WTC11 (cell line): ENCODE data around the gene MTHFD1L. TPM values are rescaled to one million over a fixed set of nuclear protein-coding genes. Genes with fewer than 3 reads are reported as not detected.

Experiments used
- ATAC-seq: fragments of 200-7000 bp; cut with Tn5 transposase; 2 replicates; pipeline ENCODE4 v1.10.0; 2021; ENCODE audit warnings: mild to moderate bottlenecking, moderate library complexity
- CTCF ChIA-PET: fragments of 300-600 bp; sonication (Branson Sonifier 250); formaldehyde crosslinking; loops from one replicate; lab custom pipeline; 2021; ENCODE audit warnings: antibody characterized with exemption; lab: Charles Lee
- POLR2A ChIA-PET: fragments of 350-600 bp; sonication (Branson Sonifier 250); formaldehyde crosslinking; loops from one replicate; lab custom pipeline; 2021; ENCODE audit warnings: antibody characterized with exemption; lab: Charles Lee
- DNase-seq: peaks from one replicate; pipeline ENCODE4 v3.0.0; 2021; ENCODE audit warnings: low spot score
- H3K27ac Mint-ChIP-seq: 2 replicates; pipeline ENCODE4 v1.8.0; 2021; ENCODE audit warnings: mixed read lengths
- H3K27me3 Mint-ChIP-seq: 2 replicates; pipeline ENCODE4 v1.8.0; 2021; ENCODE audit warnings: low read depth, mild to moderate bottlenecking, moderate library complexity, mixed read lengths
- H3K36me3 Mint-ChIP-seq: 2 replicates; pipeline ENCODE4 v1.8.0; 2021; ENCODE audit warnings: mixed read lengths
- H3K4me1 Mint-ChIP-seq: 2 replicates; pipeline ENCODE4 v1.8.0; 2022; ENCODE audit warnings: mixed read lengths
- H3K4me3 Mint-ChIP-seq: 2 replicates; pipeline ENCODE4 v1.8.0; 2021; ENCODE audit warnings: mild to moderate bottlenecking, moderate library complexity, mixed read lengths
- H3K9me3 Mint-ChIP-seq: 2 replicates; pipeline ENCODE4 v1.8.0; 2021; ENCODE audit warnings: mixed read lengths
- ATF1 ChIP-seq: sonication (generic); formaldehyde crosslinking; IDR thresholded peaks from 2 replicates; pipeline ENCODE4 v1.8.1; 2023; ENCODE audit warnings: mild to moderate bottlenecking, moderate library complexity, missing genetic modification reagents
- EMX1 ChIP-seq: fragments of 250-450 bp; sonication (Bioruptor Pico); IDR thresholded peaks from 2 replicates; pipeline ENCODE4 v1.8.0; 2021; ENCODE audit warnings: mild to moderate bottlenecking
- ESRRA ChIP-seq: sonication (generic); formaldehyde crosslinking; IDR thresholded peaks from 2 replicates; pipeline ENCODE4 v1.8.1; 2022; ENCODE audit warnings: mild to moderate bottlenecking, missing genetic modification reagents, borderline replicate concordance
- FOXP1 ChIP-seq: sonication (generic); formaldehyde crosslinking; IDR thresholded peaks from 2 replicates; pipeline ENCODE4 v1.8.0; 2022; ENCODE audit warnings: missing genetic modification reagents, mild to moderate bottlenecking, moderate library complexity, borderline replicate concordance
- GABPB1 ChIP-seq: sonication (generic); formaldehyde crosslinking; IDR thresholded peaks from 2 replicates; pipeline ENCODE4 v1.8.1; 2023; ENCODE audit warnings: mild to moderate bottlenecking, missing genetic modification reagents
- HMGA2 ChIP-seq: fragments of 250-450 bp; sonication (Bioruptor Pico); IDR thresholded peaks from 2 replicates; pipeline ENCODE4 v1.4.0; 2021; ENCODE audit warnings: mild to moderate bottlenecking, moderate library complexity
- JAZF1 ChIP-seq: fragments of 250-450 bp; sonication (Bioruptor Pico); IDR thresholded peaks from 2 replicates; pipeline ENCODE4 v1.9.0; 2021; ENCODE audit warnings: moderate library complexity, mild to moderate bottlenecking, inconsistent platforms
- SP1 ChIP-seq: sonication (generic); formaldehyde crosslinking; conservative IDR thresholded peaks from 2 replicates; pipeline ENCODE4 v1.8.1; 2022; ENCODE audit warnings: missing genetic modification reagents
- TEAD1 ChIP-seq: sonication (generic); formaldehyde crosslinking; IDR thresholded peaks from 2 replicates; pipeline ENCODE4 v1.8.0; 2022; ENCODE audit warnings: mild to moderate bottlenecking, missing genetic modification reagents
- ZNF121 ChIP-seq: sonication (generic); formaldehyde crosslinking; IDR thresholded peaks from 2 replicates; pipeline ENCODE4 v1.8.0; 2023; ENCODE audit warnings: missing genetic modification reagents
- ZNF138 ChIP-seq: sonication (generic); formaldehyde crosslinking; conservative IDR thresholded peaks from 2 replicates; pipeline ENCODE4 v1.8.1; 2022; ENCODE audit warnings: mild to moderate bottlenecking, moderate library complexity, missing genetic modification reagents
- ZNF263 ChIP-seq: sonication (generic); formaldehyde crosslinking; IDR thresholded peaks from 2 replicates; pipeline ENCODE4 v1.8.1; 2022; ENCODE audit warnings: low read depth, mild to moderate bottlenecking, moderate library complexity, missing genetic modification reagents
- total RNA-seq: library from RNA; stranded (reverse); gene quantifications from 3 replicates; pipeline ENCODE4 v1.2.3, GENCODE V29; 2021
- TF ChIP-seq, protein P1 (sequence below): sonication (generic); formaldehyde crosslinking; IDR thresholded peaks from 2 replicates; pipeline ENCODE4 v1.8.1; 2023; ENCODE audit warnings: mild to moderate bottlenecking, missing genetic modification reagents, moderate library complexity
- TF ChIP-seq, protein P2 (sequence below): sonication (generic); formaldehyde crosslinking; IDR thresholded peaks from 2 replicates; pipeline ENCODE4 v1.8.1; 2022; ENCODE audit warnings: low read depth, mild to moderate bottlenecking, moderate library complexity, missing genetic modification reagents, borderline replicate concordance
- TF ChIP-seq, protein P3 (sequence below): fragments of 250-450 bp; sonication (Bioruptor Pico); conservative IDR thresholded peaks from 2 replicates; pipeline ENCODE4 v1.9.0; 2021; ENCODE audit warnings: mild to moderate bottlenecking
- TF ChIP-seq, protein P4 (sequence below): fragments of 250-450 bp; sonication (Bioruptor Pico); IDR thresholded peaks from 2 replicates; pipeline ENCODE4 v1.9.0; 2021; ENCODE audit warnings: mild to moderate bottlenecking, borderline replicate concordance

The MTHFD1L gene
- total RNA-seq, 1 experiment from 2014 or later, result 104 TPM

DNA sequence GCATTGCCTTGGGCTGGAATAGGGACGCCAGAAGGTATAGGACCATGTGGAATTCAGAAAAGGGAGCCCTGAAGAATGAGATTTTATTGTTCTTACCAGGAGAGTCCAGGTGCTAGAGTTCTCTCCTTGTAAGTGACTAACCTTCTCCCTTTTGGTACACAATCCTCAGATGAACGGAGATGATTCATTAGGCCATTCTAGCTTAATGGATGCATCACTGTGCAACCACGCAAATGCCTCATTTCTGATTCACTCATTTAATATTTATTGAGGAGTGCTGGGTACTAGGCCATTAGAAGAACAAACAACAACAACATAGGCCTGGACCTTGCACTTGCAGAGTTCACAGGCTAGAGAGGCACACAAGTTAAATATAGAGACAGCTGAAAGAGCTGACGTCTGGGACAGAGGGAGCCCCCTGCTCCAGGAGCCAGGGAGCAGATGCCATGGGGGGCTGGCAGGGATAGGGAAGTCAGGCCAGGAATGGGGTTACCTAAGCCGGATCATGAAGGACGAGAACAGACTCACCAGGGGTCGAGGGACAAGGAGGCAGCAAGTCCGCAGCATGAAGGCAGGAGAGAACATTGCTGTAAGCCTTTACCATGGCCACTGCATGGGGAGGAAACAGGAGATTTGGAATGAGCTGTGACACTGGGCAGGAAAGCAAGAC is 194.7 kb downstream of the MTHFD1L start:
- H3K36me3 Mint-ChIP-seq, result peaks cover 12% of the 10 kb centered on the region; the same call in 1 of the 2 replicates
- ATAC-seq (no peak), DNase-seq (no peak)
- peak overlapping the region; percentile 7; the same call in 1 of the 2 replicates for H3K27ac Mint-ChIP-seq
- H3K4me1 Mint-ChIP-seq, result no peaks in the 10 kb centered on the region
- TF ChIP-seq ESRRA (no peak), GABPB1 (CRISPR knock-in tag) (peak; percentile 73; the same call in 1 of the 2 replicates)
- TF ChIP-seq, protein P1, sequence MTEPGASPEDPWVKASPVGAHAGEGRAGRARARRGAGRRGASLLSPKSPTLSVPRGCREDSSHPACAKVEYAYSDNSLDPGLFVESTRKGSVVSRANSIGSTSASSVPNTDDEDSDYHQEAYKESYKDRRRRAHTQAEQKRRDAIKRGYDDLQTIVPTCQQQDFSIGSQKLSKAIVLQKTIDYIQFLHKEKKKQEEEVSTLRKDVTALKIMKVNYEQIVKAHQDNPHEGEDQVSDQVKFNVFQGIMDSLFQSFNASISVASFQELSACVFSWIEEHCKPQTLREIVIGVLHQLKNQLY (CRISPR knock-in tag), result no peak
- no peak overlapping the region for H3K4me3 Mint-ChIP-seq
- no peaks in the 10 kb centered on the region for H3K9me3 Mint-ChIP-seq
- ChIA-PET POLR2A (no interaction called here), CTCF (interaction anchor here (3.5 kb wide), 1 partner anchor 274 kb away, joined by 9 read pairs; no protein-coding TSS in a partner anchor)
- no peaks in the 10 kb centered on the region for H3K27me3 Mint-ChIP-seq

DNA sequence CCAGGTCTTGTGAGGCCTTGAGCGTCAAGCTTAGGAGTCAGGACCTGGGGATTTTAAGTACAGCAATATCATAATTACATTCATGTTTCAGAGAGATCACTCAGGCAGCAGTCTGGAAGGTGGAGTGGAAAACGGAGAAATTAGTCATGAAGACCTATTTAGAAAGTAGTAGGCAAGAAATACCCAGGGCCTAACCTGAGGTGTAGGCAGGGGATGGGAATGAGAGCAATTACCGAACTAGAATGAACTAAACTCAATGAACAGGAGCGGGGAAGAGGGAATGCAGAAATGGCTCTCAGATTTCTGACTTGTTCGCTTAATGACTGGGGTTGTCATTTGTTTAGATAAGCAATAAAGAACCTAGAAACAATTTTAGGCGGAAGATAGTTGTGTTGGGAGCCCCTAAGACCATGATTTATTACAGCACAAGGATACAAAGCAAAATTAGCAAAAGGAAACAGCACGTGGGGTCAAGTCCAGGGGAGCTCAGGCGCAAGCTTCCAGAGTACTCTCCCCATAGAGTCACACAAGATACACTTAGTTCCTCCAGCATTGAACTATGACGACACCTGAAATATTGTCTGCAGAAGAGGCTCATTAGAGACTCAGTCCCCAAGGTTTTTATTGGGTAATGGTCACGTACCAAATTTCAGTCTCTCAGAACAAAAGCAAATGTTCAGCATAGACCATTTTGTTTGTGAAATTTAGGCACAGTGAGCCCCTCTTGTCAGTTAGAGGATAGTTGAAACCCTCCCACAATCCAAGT is 195.4 kb downstream of the MTHFD1L start:
- CTCF ChIA-PET, result interaction anchor here (3.5 kb wide), 1 partner anchor 274 kb away, joined by 9 read pairs; no protein-coding TSS in a partner anchor
- POLR2A ChIA-PET, result no interaction called here
- no peak overlapping the region for H3K4me3 Mint-ChIP-seq

DNA sequence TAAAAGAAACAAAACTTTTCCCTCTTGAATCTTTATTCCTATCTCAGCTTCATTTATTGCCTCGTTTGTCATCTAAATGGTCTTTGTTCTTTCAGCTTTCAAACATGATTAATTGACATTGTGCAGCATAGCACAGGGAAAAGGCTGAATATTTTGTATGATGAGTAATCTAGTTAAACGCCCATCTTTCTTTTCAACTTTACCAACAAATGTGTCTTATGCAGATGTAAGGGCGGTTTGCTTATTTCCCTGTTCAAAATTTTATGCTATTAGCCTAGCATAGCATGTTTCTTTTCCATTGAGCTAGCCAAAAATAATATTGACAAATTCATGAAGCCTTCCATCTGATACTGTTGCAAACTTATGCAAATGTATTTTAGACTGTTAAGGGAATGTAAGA is 197.8 kb downstream of the MTHFD1L start:
- H3K9me3 Mint-ChIP-seq, result no peaks in the 10 kb centered on the region
- peaks cover 10% of the 10 kb centered on the region; the same call in 1 of the 2 replicates for H3K36me3 Mint-ChIP-seq
- no peak overlapping the region for H3K27ac Mint-ChIP-seq
- CTCF ChIA-PET, result interaction anchor here (1.2 kb wide), 1 partner anchor 261 kb away, joined by 3 read pairs; no protein-coding TSS in a partner anchor
- POLR2A ChIA-PET, result no interaction called here
- H3K4me3 Mint-ChIP-seq, result no peak overlapping the region
- no peak for TF ChIP-seq HMGA2 (CRISPR knock-in tag)
- TF ChIP-seq, protein P2, sequence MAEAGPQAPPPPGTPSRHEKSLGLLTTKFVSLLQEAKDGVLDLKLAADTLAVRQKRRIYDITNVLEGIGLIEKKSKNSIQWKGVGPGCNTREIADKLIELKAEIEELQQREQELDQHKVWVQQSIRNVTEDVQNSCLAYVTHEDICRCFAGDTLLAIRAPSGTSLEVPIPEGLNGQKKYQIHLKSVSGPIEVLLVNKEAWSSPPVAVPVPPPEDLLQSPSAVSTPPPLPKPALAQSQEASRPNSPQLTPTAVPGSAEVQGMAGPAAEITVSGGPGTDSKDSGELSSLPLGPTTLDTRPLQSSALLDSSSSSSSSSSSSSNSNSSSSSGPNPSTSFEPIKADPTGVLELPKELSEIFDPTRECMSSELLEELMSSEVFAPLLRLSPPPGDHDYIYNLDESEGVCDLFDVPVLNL (CRISPR knock-in tag), result no peak
- TF ChIP-seq, protein P3, sequence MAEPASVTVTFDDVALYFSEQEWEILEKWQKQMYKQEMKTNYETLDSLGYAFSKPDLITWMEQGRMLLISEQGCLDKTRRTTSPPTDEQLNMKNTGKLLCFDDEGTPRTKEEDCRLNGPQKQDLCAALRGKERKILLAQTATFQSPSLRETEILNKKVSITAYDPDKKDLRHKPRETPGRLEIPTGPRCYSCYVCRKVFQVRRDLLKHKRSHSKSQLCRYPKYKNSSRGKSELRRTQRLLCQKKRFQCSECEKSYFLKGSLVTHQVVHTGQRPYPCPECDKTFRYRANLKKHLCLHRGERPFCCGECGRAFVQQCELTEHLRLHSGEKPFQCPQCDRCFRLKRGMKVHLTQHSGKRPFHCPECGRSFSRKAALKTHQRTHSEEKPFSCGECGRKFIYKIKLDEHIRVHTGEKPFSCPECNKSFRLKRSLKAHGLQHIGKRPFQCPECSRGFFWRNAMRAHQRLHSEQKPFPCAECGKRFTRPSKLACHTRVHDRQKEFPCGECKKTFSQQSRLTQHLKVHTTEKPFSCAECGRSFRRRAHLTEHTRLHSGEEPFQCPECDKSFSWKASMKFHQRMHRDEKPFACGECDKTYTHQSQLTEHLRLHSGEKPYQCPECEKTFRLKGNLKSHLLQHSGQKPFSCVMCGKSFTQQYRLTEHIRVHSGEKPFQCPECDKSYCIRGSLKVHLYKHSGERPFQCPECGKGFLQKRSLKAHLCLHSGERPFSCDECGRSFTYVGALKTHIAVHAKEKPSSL, result no peak
- no peak for TF ChIP-seq JAZF1
- TF ChIP-seq EMX1 (CRISPR knock-in tag), result no peak
- no peak for TF ChIP-seq ZNF138 (CRISPR knock-in tag)
- TF ChIP-seq ZNF121 (CRISPR knock-in tag), result no peak
- no peak for TF ChIP-seq ATF1 (CRISPR knock-in tag)
- TF ChIP-seq, protein P4, sequence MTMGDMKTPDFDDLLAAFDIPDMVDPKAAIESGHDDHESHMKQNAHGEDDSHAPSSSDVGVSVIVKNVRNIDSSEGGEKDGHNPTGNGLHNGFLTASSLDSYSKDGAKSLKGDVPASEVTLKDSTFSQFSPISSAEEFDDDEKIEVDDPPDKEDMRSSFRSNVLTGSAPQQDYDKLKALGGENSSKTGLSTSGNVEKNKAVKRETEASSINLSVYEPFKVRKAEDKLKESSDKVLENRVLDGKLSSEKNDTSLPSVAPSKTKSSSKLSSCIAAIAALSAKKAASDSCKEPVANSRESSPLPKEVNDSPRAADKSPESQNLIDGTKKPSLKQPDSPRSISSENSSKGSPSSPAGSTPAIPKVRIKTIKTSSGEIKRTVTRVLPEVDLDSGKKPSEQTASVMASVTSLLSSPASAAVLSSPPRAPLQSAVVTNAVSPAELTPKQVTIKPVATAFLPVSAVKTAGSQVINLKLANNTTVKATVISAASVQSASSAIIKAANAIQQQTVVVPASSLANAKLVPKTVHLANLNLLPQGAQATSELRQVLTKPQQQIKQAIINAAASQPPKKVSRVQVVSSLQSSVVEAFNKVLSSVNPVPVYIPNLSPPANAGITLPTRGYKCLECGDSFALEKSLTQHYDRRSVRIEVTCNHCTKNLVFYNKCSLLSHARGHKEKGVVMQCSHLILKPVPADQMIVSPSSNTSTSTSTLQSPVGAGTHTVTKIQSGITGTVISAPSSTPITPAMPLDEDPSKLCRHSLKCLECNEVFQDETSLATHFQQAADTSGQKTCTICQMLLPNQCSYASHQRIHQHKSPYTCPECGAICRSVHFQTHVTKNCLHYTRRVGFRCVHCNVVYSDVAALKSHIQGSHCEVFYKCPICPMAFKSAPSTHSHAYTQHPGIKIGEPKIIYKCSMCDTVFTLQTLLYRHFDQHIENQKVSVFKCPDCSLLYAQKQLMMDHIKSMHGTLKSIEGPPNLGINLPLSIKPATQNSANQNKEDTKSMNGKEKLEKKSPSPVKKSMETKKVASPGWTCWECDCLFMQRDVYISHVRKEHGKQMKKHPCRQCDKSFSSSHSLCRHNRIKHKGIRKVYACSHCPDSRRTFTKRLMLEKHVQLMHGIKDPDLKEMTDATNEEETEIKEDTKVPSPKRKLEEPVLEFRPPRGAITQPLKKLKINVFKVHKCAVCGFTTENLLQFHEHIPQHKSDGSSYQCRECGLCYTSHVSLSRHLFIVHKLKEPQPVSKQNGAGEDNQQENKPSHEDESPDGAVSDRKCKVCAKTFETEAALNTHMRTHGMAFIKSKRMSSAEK (CRISPR knock-in tag), result no peak
- no peak for TF ChIP-seq FOXP1 (CRISPR knock-in tag)
- no peak for TF ChIP-seq SP1 (CRISPR knock-in tag)
- no peak for TF ChIP-seq GABPB1 (CRISPR knock-in tag)
- no peak for TF ChIP-seq TEAD1
- no peaks in the 10 kb centered on the region for H3K4me1 Mint-ChIP-seq
- DNase-seq, result no peak
- ATAC-seq, result no peak
- H3K27me3 Mint-ChIP-seq, result no peaks in the 10 kb centered on the region

More for the DNA sequence above, 195.4 kb downstream of the MTHFD1L start:
- Mint-ChIP-seq H3K4me1 (no peaks in the 10 kb centered on the region), H3K27ac (no peak overlapping the region), H3K36me3 (peaks cover 17% of the 10 kb centered on the region; the same call in 1 of the 2 replicates), H3K27me3 (no peaks in the 10 kb centered on the region)
- no peak for DNase-seq
- ATAC-seq, result no peak
- no peak for TF ChIP-seq ZNF263 (CRISPR knock-in tag)
- TF ChIP-seq, all 79 proteins: peak for 0
- no peaks in the 10 kb centered on the region for H3K9me3 Mint-ChIP-seq
